HL-60 (cell line): ENCODE data around the gene NTN4.

Source experiments
- DNase-seq, 2 experiments: peaks; one replicate each; pipeline ENCODE4 v3.0.0-alpha.2; 2010 to 2020; ENCODE audit warnings: low read depth in 1 of 2, low spot score in 1 of 2
- H3K27ac ChIP-seq: fragments of 250-450 bp; sonication (Bioruptor Pico); replicated peaks from 2 replicates; pipeline ENCODE4 v1.5.1; 2020; ENCODE audit warnings: mild to moderate bottlenecking, moderate library complexity
- H3K27me3 ChIP-seq: fragments of 250-450 bp; sonication (Bioruptor Pico); 2 replicates; pipeline ENCODE4 v1.5.1; 2021; ENCODE audit warnings: mild to moderate bottlenecking, moderate library complexity; ENCODE audit not compliant: insufficient read depth, poor library complexity, severe bottlenecking
- H3K4me3 ChIP-seq: replicated peaks from 2 replicates; pipeline ENCODE4 v1.5.1; 2011; ENCODE audit warnings: mild to moderate bottlenecking, control low read depth, low read length; ENCODE audit not compliant: insufficient read depth
- CTCF ChIP-seq: IDR thresholded peaks from one replicate; pipeline ENCODE4 v1.5.1; 2011; ENCODE audit warnings: low read length, control low read depth, inconsistent platforms; ENCODE audit not compliant: insufficient read depth
- GABPA ChIP-seq: IDR thresholded peaks from 2 replicates; pipeline ENCODE4 v1.6.1; 2012; ENCODE audit warnings: low read depth
- POLR2AphosphoS5 ChIP-seq: IDR thresholded peaks from 2 replicates; pipeline ENCODE4 v1.6.1; 2012; ENCODE audit warnings: low read depth
- REST ChIP-seq: IDR thresholded peaks from 2 replicates; pipeline ENCODE4 v1.6.1; 2012; ENCODE audit warnings: low read depth; ENCODE audit not compliant: insufficient replicate concordance
- SPI1 ChIP-seq: IDR thresholded peaks from 2 replicates; pipeline ENCODE4 v1.6.1; 2012; ENCODE audit warnings: low read depth, mild to moderate bottlenecking, borderline replicate concordance

NTN4 gene

DNA sequence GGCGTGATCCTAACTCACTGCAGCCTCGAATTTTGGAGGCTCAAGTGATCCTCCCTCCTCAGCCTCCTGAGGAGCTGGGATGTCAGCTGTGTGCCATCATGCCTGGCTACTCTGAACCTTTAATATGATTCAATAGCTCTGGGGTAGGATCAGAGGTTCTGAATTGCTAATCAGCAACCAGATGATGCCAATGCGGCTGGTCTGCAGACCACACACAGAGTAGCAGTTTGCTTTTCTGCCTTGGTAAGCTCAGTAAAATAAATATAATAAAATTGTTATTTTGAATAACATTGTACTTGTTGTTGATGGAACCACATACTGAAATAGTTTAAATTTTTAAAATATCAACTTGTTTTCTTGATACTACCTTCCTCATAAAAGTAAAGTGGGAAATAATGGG lies 86.6 kb downstream of the NTN4 start:
- no peak for DNase-seq
- no peak overlapping the region for H3K27ac ChIP-seq
- TF ChIP-seq CTCF (no peak), SPI1 (no peak), POLR2AphosphoS5 (no peak), GABPA (no peak), REST (no peak)
- peaks cover 2% of the 10 kb centered on the region for H3K27me3 ChIP-seq
- no peak overlapping the region for H3K4me3 ChIP-seq

- no peak overlapping the region for H3K27ac ChIP-seq
- H3K4me3 ChIP-seq, result no peak overlapping the region
- DNase-seq, result no peak
- TF ChIP-seq CTCF (no peak), SPI1 (no peak), GABPA (no peak), POLR2AphosphoS5 (no peak), REST (no peak)
- peaks cover 5% of the 10 kb centered on the region for H3K27me3 ChIP-seq
Observed at GRCh38 chr12:95701722-95702418, 88.7 kb downstream of the NTN4 start.

GRCh38 chr12:95701275-95701674 lies 89.3 kb downstream of the NTN4 start:
- DNase-seq, result no peak
- peaks cover 2% of the 10 kb centered on the region for H3K27me3 ChIP-seq
- no peak overlapping the region for H3K4me3 ChIP-seq
- H3K27ac ChIP-seq, result no peak overlapping the region
- TF ChIP-seq SPI1, result peak; percentile 44; the same call in 1 of the 2 replicates
- no peak for TF ChIP-seq CTCF

DNA sequence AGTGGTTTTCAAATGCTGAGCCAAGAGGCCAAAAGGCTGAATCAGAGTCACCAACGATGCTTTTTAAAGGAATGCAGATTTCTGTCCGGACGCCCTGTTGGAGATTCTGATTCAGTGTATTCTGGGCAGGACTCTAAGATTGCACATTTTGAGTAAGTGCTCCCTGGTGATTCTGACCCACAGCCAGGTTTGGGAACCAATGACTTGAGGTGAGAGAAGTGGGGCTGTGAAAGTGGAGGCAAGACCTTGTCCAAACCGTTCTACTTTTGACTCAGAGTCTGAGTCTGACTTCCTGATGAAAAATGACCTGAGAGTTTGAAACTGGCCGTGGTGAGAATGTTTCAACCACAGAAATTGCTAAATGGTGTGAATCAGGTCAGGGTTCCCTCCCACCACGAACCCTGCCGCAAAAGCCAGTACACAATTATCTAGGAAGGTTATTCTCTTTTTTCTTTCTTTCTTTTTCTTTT lies 90.2 kb downstream of the NTN4 start:
- TF ChIP-seq CTCF (no peak), REST (no peak), SPI1 (no peak), POLR2AphosphoS5 (no peak), GABPA (no peak)
- H3K4me3 ChIP-seq, result no peak overlapping the region
- no peak for DNase-seq
- H3K27me3 ChIP-seq, result peaks cover 2% of the 10 kb centered on the region
- no peak overlapping the region for H3K27ac ChIP-seq
